IPS-NIHi7 (cell line): ENCODE data around the gene AP5Z1.

Source experiments
- DNase-seq: peaks from one replicate; pipeline ENCODE4 v3.0.0; 2012; ENCODE audit warnings: mixed read lengths; ENCODE audit errors: extremely low spot score

Gene AP5Z1

DNA sequence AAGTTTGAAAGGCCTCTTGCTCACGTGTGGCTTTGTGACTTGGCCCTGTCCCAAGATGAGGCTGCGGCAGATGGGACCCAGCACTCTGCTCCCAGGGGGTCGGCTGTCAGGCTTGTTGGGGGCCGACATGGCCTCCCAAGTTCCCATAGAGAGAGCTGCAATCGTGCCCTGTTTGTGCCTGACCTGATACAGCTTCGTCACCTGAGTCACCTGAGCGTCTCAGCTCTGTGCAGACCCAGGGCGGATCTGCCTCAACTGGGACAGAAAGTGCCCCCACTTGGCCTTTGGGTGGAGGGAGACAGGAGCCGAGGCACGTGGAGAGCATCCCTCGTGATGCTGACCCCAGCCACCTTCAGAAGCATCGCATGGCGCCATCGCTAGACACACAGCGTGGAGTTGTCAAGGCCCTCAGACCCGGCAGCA is 64.7 kb downstream of the AP5Z1 start:
- DNase-seq = no peak
